HG03060 (cell line): ENCODE measurements around the gene CTSK.

Experiments used
- ATAC-seq: cut with Tn5 transposase; IDR thresholded peaks from one replicate; pipeline ENCODE4 v1.9.1; 2021; ENCODE audit warnings: low read depth, moderate number of reproducible peaks; ENCODE audit not compliant: unreplicated experiment

Gene CTSK

GRCh38 chr1:150763018-150763417 is 45.0 kb downstream of the CTSK start:
- ATAC-seq, result no peak

GRCh38 chr1:150762552-150762951 is 45.5 kb downstream of the CTSK start:
- ATAC-seq, result no peak

- ATAC-seq, result no peak
These were observed 46.3 kb downstream of the CTSK start for GRCh38 chr1:150761801-150762200.

- no peak for ATAC-seq
These were observed 48.0 kb downstream of the CTSK start for GRCh38 chr1:150760013-150760412.

- no peak for ATAC-seq
These were observed 54.6 kb downstream of the CTSK start for GRCh38 chr1:150753416-150753815.

GRCh38 chr1:150751443-150751842 is 56.6 kb downstream of the CTSK start:
- ATAC-seq, result no peak

GRCh38 chr1:150749720-150750311 is 58.2 kb downstream of the CTSK start:
- ATAC-seq, result no peak

GRCh38 chr1:150748878-150749719 is 59.0 kb downstream of the CTSK start:
- no peak for ATAC-seq
